HEK293 (cell line): Measurements from ENCODE around the gene COBL.

Experiments used
- TF ChIP-seq, protein P1 (sequence below): fragments of 450-650 bp; formaldehyde crosslinking; IDR thresholded peaks from 2 replicates; pipeline ENCODE4 v1.5.1; 2016; ENCODE audit warnings: missing biosample characterization, missing genetic modification characterization
- TF ChIP-seq, protein P2 (sequence below): fragments of 450-650 bp; formaldehyde crosslinking; IDR thresholded peaks from 2 replicates; pipeline ENCODE4 v1.5.1; 2016; ENCODE audit warnings: missing biosample characterization, missing genetic modification characterization

GRCh38 chr7:51009716-51010496 is 306.7 kb downstream of the COBL start:
- TF ChIP-seq, protein P1, sequence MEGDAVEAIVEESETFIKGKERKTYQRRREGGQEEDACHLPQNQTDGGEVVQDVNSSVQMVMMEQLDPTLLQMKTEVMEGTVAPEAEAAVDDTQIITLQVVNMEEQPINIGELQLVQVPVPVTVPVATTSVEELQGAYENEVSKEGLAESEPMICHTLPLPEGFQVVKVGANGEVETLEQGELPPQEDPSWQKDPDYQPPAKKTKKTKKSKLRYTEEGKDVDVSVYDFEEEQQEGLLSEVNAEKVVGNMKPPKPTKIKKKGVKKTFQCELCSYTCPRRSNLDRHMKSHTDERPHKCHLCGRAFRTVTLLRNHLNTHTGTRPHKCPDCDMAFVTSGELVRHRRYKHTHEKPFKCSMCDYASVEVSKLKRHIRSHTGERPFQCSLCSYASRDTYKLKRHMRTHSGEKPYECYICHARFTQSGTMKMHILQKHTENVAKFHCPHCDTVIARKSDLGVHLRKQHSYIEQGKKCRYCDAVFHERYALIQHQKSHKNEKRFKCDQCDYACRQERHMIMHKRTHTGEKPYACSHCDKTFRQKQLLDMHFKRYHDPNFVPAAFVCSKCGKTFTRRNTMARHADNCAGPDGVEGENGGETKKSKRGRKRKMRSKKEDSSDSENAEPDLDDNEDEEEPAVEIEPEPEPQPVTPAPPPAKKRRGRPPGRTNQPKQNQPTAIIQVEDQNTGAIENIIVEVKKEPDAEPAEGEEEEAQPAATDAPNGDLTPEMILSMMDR (tag by site-specific recombination), result no peak
- TF ChIP-seq, protein P2, sequence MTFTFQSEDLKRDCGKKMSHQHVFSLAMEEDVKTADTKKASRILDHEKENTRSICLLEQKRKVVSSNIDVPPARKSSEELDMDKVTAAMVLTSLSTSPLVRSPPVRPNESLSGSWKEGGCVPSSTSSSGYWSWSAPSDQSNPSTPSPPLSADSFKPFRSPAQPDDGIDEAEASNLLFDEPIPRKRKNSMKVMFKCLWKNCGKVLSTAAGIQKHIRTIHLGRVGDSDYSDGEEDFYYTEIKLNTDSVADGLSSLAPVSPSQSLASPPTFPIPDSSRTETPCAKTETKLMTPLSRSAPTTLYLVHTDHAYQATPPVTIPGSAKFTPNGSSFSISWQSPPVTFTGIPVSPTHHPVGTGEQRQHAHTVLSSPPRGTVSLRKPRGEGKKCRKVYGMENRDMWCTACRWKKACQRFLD (tag by site-specific recombination), result no peak
